NOMO-1 treated with dmso at 0.1 percent for 144 hours (cell line): Measurements from ENCODE around the gene ZBED4.

Experiments
- DNase-seq: peaks from one replicate; lab custom pipeline; 2025; ENCODE audit not compliant: unreplicated experiment; lab: John Stamatoyannopoulos, UW

The ZBED4 gene

DNA sequence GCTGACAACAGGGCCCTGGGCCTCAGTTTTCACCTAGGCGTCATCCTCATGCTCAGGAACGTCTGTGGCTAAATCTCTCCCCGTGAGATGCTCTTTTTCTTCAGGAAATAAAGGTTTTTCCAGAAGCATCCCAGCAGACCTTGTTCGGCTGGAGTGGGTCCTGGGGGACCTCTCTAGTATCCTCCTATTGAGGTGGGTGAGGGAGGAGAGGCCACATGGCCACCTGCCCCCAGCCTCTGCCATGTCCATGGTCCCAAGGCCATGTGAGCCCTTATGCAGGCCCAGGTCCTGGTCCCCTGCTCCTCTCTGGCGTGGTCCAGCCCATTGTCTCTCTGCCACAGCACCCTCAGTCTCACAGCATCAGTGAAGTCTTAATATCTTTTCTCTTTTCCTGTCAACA lies 42.6 kb downstream of the ZBED4 start:
- no peak for DNase-seq

- no peak for DNase-seq
Observed at GRCh38 chr22:49897015-49897684, 43.5 kb downstream of the ZBED4 start.

DNA sequence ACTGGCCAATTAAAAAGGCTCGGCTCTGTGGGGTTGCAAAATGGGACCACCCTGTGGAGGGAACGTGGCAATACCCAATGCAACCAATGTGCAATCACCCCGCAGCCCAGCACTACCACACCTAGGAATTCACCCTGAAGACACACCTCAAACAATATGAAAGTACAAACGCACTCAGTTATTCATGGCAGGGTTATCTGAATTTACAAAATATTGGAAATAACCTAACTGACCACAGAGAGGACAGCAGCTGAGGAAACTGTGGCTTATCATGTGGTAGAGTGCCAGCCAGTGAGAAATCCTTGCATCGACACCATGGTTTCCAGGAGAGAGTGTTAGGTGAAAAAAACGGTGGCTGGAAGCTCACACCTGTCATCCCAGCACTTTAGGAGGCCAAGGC lies 45.9 kb downstream of the ZBED4 start:
- no peak for DNase-seq

GRCh38 chr22:49900441-49901230 lies 47.0 kb downstream of the ZBED4 start:
- no peak for DNase-seq

GRCh38 chr22:49901457-49901856 lies 47.8 kb downstream of the ZBED4 start:
- DNase-seq, result no peak

- DNase-seq, result no peak
Observed at GRCh38 chr22:49903322-49904039, 49.8 kb downstream of the ZBED4 start.

GRCh38 chr22:49904040-49904369 lies 50.4 kb downstream of the ZBED4 start:
- DNase-seq, result no peak

- DNase-seq, result no peak
Observed at GRCh38 chr22:49905465-49905864, 51.8 kb downstream of the ZBED4 start.

DNA sequence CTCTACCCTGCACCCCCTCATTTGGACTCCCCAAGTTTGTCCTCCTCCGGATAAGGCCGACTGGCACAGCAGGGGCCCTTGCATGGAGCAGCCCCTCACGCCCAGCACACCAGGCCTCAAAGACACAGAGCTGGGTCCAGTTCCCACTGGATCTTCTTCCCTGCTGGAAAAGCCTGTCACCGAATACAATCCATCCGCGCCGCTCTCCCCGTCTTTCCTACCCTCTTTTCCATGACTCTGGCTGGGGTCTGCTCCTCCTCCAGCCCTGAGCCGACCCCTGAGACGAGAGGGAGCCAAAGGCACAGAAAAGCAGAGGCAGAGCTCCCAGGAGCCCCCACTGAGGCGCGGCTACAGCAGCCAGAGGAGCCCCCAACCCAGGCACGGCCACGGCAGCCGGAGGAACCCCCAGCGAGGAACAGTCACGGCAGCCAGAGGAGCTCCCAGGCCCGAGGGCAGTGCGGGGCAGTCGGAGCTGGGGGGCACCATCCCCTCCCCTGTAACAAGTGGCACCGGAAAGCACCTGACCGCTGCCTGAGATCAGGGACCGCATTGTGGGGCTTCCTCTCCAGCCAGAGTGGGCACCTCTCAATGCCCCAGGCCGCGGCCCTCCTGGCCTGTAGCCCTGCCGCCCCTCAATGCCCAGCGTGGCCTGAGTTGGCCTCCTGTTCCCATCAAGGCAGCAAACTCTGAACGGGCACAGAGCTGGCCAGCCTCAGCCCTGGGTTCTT lies 52.6 kb downstream of the ZBED4 start:
- DNase-seq, result no peak

- DNase-seq, result no peak
Observed at GRCh38 chr22:49906799-49907290, 53.2 kb downstream of the ZBED4 start.

GRCh38 chr22:49907807-49908206 lies 54.2 kb downstream of the ZBED4 start:
- no peak for DNase-seq

DNA sequence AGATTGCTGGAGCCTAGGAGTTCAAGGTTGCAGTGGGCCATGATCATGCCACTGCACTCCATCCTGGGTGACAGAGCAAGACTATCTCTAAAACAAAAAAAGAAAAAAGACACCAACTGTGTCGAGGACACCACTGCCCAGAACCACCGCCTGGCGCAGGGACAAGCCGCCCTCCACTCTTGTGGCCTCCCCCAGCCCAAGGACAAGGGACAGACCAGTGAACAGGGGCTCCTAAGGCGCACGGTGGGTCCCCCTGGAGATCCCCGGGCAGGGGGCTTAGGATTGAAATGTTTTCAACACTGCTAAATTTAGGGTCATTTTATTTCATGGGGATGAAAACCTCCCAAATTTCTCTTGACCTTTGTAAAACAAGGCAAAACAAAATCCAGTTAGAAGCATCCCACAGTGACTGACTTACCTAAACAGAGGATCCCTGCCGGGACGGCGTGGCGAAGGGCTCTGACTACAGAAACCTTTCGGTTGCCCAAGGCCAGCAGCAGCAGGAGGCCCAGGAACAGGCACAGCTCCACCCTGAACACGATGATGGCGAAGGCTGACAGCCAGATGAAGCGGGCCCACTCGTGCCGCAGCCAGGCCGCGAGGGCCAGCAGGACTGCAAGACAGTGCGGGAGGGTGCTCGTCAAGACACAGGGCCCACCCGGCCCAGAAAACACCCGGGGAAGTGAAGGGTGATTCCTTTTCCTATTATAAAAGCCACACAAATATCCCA lies 56.0 kb downstream of the ZBED4 start:
- DNase-seq, result no peak

- DNase-seq, result no peak
Observed at GRCh38 chr22:49910229-49911155, 56.8 kb downstream of the ZBED4 start.

- DNase-seq, result no peak
Observed at GRCh38 chr22:49911881-49912625, 58.4 kb downstream of the ZBED4 start.

DNA sequence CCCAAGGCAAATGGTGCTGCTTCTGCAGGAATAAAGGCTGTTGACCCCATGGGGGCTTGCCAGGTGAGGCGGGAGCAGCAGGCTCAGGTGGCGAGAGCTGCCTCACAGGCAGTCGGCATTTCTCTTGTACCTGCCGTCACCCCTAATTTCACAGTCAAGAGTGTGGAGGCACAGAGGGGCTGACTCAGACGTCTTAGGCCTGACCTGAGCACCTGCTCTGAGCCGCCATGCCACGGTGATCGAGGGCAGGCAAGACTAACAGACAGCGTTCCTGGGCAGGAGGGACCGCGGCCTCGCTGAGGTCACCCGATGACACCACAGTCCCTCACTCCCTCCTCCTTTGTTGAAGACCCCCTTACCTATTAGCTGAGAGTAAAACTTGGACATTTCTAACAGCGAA lies 59.4 kb downstream of the ZBED4 start:
- DNase-seq, result no peak

- DNase-seq, result no peak
Observed at GRCh38 chr22:49913446-49913845, 59.8 kb downstream of the ZBED4 start.

DNA sequence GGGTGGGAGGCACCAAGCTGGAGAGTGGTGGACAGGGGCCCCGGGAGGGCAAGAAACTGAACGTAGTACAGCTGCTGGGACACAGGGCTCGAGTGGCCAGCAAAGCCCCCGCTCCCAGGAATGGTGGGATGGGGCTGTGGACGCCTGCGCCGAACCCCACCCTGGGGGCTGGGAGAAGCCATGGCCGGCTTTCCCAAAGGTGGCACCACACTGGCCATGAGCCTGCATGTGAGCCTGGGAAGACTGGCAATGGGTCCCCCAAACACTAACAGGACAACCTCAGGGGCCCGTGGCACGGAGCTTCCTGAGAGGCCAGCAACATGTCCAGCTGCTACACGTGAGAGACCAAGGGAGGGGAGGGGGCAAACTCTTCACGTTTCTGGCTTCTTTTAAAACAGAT lies 60.6 kb downstream of the ZBED4 start:
- no peak for DNase-seq

GRCh38 chr22:49915610-49916009 lies 62.0 kb downstream of the ZBED4 start:
- no peak for DNase-seq

GRCh38 chr22:49916831-49917230 lies 63.2 kb downstream of the ZBED4 start:
- DNase-seq, result no peak
